Hematopoietic multipotent progenitor cell treated with erythropoietin and hydrocortisone succinate and interleukin-3 and kit ligand, for 17 days (in vitro differentiated cells): ENCODE results near the gene RFFL.

Experiments used
- DNase-seq: peaks from one replicate; pipeline ENCODE4 v3.0.0-alpha.2; 2015; ENCODE audit warnings: low spot score

The RFFL gene

DNA sequence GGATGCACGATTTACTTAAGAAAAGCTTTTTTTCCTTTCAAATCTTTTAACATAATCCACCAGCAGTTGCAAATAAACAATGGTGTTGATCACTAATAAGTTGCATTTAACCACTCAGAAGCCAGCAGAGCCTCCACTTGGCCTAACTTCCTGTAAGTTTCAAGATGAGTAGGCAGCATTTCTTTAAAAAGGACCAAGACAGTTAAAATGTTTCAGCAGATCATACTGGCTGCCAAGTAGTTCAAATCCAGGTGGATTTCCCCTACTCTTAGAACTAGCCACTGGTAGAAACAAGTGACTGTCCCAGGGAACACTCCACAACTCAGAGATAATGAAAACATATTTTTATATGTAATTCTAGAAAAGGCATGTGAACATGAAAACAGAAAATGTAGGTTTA, 17.0 kb upstream of the RFFL start:
- no peak for DNase-seq

DNA sequence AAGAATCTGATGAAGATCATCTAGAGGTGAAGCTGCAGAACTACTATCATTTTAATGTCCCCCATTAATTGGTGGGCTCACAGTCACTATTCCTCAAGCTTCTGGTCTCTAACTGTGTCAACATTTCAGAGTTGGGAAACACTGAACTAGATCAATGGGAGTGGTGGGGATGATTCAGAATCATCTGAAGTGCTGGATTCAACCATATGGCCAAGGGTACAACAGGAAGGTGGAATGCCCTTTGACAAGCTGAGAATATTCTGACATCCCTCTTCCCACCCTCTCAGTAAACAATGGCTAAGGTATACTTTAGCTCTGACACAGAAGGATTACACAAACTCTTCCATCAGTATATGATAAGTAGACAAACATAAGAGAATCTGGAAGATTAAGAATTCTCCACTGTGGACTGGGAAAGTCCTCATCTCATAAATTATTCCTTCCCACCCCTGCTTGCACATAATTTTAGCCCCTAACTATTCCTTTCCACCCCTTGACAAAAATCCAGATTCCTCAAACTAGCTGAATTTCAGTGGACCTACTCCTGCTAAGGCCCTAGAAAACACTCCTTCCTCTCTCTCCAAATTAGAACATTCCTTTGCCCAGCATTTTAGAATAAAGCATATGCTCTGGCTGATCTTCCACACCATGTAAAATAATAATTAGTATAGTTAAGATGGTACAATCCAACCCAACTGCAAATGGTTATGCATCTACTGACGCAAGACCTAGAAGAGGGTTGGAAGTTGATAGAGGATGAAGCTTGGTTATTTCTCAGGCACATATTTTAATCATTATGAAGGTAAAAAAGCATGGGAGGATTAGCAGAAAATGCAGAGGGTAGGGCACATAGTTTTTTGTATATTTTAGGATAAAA, 16.3 kb upstream of the RFFL start:
- no peak for DNase-seq

DNA sequence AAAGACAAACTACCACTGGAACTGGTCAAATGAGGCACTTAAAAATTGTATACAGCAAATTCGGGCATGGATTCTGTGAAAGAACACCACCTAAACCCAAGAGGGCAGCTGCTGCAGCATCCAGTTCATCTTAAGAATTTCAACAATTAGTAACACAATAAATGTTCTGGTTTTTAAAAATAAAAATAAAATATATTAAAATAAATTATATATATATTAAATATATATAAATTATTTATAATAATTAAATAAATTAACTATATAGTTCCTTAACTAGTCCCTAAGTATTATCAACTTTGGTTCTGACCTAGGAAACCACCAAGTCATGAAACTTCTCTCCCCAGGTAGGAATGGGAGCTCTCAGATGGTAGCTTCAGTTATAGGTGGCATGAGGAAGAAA, 13.4 kb upstream of the RFFL start:
- DNase-seq, result no peak

DNA sequence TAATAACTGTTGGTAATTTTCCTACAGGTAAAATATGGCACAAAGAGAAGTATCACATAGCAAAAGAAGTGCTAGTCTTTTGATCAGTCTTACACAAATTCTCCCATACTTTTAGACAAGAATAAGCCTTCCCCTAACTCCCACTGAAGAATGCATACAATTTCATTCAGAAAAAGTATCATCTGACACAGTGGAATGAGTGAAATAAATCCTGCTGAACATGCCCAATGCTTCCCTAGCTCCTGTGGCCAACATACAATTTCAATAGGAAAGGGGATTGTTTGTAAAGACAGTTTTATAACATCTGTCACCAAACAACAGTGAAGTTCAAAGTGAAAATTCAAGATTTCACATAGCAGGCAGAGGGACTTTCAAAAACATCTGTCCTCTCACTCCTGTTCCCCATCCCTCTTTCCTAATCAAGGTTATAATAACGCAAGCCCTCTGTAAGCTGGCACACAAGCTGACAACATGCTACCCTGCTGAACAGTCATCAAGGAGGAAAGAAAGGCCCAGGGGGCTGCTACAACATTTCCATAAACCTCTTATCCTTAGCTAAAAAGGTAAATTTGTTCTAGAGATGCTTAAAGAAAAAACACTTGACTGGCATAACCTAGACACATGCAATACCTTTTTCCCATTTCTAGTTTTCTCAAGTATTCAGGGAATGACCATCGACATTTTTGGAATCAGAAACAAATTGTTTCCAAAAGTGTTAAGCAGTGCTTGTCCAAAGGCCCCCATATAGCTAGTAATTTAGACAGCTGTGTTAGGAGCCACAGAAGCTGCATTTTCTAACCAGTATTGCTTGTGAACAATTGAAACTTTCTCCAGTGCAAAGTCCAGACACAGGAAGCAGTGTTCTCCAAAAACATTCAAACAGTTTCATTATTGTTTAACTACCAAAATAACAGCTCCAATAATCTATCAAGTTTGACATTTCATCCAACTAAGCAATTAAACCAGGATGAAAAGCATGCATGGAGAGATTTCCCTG, 11.5 kb upstream of the RFFL start:
- DNase-seq, result no peak

DNA sequence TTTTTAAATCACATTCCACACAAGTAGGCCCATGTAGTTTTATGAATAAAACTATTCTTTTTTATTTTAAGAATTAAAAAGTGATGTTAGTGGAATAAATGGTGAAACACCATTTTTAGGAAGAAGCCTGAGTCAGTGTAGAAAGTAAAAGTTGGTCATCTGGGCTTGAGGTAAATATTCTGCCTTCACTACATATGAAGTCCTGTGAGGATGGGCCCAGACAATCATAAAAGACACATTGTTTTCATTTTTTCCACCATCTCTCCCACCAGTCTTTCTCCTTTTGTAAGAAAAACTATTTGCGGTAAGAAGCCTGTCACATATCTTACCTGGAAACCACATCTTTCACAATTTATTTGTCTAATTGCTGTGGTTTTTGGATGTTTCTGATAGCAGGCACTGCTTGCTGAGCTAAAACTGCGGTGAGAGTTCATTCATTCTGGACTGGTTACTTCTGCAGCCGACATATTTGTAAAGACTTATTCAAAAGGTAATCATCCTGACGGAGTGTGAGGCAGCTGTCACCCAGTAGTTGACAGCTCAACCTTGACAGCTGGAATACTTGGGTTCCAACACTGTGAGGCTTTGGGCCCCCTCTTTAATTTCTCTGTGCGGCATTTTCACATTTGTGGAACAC, 10.6 kb upstream of the RFFL start:
- DNase-seq, result no peak

DNA sequence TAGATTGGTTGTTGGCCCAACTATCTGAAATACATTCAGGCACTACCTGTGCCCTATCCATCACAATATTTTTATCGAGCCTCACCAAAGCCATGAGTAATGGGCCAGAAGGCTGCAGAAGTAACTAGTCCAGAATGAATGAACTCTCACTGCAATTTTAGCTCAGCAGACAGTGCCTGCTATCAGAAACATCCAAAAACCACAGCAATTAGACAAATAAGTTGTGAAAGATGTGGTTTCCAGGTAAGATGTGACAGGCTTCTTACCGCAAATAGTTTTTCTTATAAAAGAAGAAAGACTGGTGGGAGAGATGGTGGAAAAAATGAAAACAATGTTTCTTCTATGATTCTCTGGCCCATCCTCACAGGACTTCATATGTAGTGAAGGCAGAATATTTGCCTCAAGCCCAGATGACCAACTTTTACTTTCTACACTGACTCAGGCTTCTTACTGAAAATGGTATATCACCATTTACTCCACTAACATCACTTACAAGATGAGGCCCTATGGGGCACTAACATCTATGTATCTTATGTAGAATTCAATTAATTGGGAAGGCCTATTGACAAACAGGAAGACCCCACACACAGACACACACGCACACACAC, 9.8 kb upstream of the RFFL start:
- no peak for DNase-seq

DNA sequence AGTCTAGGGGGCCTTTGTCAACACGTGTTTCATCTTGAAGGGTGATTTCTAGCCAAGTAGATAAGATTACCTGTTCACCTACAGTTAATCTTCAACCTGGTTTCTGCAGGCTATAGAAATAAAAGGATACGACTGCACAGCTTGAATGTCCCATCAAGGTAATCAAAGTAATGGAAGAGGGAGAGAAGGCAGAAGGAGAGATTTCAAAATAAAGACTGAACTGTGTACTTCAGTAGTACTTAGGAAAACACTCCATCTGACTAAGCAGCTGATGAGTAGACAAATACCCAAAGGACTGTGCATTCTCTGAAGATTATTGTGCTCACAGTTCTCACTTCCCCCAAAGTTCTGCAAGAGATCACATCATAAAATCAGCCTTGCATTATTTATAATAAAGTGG, 5.8 kb upstream of the RFFL start:
- DNase-seq, result no peak

DNA sequence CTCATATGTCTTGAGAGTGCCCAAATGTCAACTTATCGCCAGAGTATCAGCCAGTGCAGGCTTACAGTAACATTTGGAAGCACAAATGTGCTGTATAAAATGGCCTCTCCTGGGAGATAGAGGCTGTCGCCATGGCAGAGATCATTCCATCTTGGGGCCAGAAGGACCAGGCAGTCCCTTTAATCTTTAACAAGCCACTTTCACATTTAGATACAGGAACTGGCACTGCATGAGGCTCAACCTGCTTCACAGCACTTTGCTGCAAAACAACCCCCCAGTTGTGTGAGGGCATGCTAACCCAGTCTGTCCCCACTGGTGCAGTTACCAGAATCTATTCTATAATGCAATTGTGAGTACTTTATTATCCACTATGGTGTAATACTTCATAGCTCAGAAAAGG, 4.7 kb upstream of the RFFL start:
- DNase-seq, result peak; percentile 31

DNA sequence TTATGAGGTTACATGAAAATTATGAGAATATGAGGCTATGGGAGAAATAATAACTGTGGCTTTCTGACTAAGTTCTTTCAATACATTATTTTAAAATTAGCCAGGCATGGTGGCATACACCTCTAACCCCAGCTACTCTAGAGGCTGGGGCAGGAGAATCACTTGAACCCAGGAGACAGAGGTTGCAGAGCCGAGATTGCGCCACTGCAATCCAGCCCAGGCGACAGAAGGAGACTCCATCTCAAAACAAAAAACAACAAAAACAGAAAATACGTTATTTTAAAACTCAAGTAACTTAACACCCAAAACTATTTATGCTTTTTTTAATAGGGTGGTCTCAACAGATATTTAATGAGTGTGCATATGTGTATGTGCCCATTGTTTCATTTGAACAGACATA, 2.4 kb upstream of the RFFL start:
- DNase-seq, result no peak

DNA sequence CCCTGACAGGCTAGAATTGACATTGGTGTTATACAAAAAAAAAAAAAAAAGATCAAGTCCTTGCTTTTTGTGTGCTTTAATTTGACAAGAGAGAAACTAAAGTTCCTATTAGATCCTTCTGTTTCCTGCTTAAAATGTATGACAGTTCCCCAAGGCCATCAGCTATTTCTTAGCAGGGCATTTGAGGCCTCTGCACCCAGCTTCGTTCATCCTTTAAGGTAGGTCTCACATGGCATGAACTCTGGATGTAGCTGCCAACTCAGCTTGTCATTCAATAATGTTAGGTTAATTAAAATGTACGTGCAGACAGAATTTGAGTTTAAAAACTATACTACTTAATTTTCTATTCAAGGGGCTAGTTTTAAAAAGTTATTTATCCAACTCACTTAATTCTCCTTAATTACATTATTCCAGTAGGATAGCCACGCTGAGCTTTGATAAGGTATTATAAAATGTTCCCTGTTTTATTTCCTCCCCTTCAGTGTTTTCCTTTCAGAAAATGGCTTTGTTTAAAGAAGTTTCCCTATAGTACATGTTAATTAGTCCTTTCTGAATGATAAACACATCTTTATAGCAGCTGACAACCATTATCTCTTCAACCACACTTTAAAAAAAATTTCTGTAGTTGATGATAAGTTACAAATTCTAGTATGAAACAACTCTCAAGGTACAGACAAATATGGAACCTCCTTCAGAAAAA, 1.2 kb upstream of the RFFL start:
- peak; percentile 74 for DNase-seq

DNA sequence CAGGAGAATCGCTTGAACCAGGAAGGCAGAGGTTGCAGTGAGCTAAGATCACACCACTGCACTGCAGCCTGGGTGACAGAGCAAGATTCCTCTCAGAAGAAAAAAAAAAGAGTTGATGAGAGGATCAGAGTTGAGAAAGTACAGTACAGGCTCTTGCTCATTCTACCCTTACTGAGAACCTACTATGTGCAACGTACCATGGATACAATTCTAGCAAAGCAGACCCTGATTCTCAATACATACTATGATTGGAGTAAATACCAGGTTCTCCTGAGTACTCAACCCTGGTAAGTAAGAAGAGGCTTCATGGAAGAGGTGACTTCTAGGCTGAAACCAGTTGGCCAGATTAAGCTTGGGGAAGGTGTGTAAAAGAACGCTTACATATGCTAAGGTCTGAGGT, 1.2 kb downstream of the RFFL start:
- peak; percentile 68 for DNase-seq

DNA sequence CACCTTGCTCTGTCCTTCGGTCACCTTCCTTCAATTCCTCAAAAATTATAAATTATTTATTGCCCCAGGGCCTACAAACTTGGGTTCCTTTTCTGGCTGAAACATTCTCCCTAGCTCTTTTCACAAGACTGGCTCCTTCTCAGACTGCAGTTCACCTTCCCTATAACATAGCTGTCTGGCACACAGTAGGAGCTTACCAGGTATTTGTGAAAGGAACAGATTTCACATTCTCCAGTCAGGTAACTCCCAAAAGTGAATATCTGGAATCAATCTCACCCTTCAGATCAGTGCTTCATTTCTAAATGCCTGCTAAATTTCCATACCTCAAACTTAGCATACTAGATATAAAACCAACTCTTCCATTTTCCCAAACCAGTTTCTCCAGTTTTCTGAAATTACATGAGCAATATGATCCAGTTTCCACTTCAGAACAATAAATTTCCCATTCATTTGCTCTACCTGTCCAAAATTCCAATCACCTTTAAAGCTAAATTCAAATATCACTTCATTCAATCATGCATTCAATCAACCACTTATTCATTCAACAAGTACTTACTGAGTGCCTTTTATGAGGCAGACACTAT, 6.1 kb downstream of the RFFL start:
- DNase-seq, result no peak

DNA sequence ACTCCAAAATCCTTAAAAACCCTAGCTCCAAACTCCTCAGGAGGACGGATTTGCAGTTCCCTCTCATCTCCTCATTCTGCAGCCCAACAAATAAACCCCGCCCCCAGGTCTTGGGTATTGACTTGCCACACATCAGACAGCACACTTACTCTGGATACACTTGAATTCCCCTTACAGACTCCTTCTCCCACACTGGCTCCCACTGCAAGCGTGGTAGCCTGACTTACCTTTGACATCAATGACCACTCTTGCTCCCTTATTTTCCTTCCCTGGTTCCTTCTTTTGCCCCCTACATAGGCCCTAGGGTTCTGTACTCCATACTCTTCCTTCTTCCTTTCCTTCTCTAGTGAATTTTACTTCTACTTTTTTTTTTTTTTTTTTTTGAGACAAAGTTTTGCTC, 7.5 kb downstream of the RFFL start:
- no peak for DNase-seq

DNA sequence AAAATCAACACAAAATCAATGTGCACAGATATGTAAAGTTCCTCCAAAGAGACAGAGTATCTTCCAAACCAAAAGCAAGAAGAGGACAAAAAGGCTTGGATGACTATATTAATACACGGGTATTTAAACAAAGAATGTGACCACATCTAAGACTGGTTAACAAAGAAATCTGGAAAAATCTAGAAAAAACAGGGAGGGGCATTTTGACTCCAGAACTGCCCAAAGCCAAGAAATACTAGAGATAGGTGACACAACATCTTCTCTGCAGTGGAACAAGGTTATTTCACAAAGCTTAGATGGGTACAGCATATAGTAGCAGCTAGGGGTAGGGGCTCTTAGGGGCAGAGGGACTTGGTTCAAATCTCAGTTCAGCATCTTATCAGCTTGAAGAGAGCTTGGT, 10.3 kb downstream of the RFFL start:
- no peak for DNase-seq

DNA sequence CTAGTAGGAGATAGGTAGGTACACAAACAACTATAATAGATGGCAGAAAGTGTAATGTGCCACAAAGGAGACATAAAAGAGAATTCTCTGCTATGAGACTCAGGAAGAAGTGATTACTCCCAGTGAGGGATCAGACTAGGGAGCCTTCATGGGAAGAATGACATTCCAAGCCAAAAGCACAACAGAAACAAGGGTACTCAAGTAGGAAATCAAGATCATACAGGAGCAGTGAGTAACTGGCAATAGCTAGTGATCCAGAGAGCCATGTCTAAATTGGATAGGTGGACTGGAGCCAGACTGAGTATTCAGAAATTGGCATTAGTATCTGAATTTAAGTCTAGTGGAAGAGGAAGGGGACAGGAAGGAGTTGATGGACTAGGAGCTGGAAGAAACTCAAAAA, 10.7 kb downstream of the RFFL start:
- no peak for DNase-seq

DNA sequence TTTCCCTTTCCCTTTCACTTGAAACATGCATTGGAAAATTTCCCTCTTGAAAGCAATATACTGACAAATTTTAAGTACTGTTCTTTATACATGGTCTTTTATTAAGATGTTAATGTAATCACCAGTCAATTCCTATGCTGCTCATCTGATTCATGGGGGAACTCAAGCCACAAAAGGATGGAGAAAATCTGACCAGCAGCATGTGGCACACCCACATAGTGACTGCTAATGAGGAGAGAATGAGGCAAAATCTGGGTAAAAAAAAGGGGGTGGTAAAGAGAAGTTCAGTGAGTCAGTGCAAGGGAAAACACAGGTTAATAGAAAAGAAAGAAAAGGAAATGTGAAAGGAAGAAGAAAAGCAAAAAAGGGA, 11.3 kb downstream of the RFFL start:
- DNase-seq, result no peak

DNA sequence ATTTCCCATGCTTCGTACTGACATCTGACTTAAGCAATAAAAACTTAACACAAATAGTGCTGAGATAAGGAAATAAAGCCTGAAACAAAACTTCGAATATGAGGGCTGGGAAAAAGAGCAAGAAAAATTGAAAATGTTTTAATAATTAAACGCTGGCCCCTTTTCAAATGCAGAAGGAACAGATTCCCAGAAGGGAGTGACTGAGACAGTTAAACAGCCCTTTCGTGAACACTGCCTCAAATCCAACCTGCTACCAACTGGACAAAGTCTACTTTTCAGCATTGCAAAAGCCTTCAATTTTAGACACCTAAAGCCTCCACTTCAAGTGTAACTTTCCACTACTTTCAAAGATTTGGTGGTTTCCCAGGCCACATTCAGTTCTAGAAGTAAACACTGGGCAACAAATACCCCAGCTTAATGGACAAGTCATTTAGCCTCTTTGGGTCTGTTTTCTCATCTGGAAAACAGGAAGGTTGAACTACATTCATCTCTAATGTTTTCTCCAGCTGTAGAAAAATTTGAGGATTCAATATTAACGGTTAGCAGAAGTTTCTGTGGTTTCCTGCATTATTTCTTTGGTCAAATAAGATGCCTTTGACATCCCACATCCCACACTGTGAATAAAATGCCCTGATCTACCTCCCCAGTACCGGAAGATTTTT, 11.8 kb downstream of the RFFL start:
- peak; percentile 43 for DNase-seq

DNA sequence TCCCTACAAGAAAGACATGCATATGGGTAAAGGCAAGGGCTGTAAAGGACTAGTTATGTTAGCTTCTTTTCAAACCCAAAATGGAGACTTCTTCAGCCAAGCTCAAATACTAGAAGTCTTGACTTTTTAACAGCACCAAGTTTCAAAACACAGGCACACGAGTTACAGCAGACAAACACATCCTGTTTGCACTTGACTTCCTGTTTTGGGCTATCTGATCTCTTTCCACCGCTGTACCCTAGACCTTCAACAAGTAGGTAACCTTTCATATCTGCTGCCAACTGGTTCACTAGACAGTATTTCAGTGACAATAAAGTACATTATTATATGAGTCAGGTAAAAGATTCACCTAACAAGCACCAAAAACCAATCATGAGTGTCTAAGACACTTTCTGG, 12.3 kb downstream of the RFFL start:
- DNase-seq, result peak; percentile 52

DNA sequence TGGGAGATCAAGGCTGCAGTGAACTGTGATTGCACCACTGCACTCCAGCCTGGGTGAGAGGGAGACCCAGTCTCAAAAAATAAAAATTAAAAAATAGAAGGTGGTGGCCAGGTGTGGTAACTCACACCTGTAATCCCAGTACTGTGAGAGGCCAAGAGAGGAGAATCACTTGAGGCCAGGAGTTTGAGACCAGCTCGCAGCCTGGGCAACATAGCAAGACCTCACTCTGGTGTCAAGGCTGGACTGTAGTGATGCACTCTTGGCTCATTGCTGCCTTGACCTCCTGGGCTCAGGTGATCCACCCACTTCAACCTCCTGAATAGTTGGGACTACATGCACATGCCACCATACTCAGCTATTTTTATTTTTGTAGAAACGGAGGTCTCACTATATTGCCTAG, 13.3 kb downstream of the RFFL start:
- no peak for DNase-seq

DNA sequence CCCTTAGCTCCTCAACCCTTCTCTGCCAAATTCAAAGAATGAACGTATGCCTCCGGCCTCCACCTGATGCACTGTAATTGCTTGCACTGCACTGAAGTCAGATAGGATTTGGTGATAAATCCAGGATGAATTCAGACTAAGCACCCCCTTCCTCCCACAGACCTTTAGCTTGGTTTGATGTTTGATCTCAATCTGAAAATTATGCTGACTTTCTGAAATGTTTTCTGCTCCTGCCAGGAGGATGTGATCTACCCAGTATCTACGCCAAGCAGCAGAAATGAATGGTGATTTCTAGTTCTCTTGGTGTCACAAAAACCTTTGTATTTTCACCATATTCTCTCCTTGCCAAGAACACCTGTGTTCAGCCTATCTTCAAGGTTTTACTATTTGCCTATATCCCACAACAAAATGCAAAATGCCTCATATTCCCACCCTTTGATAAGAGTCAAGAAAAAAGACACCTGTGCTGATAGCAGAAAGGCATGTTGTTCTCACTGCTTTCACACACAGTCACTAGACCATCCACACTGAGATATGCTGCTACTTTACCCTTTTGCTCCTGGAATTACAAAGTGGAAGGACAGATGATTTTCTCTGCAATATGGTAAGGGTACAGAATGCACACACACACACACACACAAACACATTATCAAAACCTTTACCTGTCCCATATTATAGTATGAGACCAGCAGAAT, 14.7 kb downstream of the RFFL start:
- no peak for DNase-seq
